Effector CD8-positive, alpha-beta T cell (primary cell): Measurements from ENCODE around the gene WFDC1.

ENCODE experiments used
- DNase-seq: peaks from one replicate; lab custom pipeline; 2025; lab: John Stamatoyannopoulos, UW

Gene WFDC1

DNA sequence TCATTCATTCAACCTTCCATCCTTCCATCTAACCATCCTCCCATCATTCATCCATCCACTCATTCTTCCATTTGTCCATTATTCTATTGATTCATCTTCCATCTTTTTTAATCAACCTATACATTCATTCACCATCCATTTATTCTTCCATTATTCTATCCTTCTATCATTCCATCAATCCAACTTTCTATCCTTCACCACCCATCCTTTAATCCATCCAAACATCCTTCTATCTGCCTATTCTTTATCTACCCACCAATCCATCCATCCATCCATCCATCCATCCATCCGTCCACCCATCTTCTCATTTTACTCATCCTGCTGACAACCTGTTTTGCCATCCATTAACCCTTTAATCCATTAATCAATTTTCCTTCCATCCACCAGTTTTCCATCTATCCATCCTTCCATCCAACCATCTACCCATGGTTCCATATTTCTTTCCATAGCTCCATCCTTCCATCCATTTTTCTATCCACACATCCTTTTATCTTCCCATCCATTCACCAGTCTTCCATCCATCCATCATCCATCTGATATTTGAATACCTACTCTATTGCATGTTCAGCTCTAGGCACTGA lies 21.8 kb upstream of the WFDC1 start:
- no peak for DNase-seq

GRCh38 chr16:84274515-84274914 lies 20.2 kb upstream of the WFDC1 start:
- no peak for DNase-seq

GRCh38 chr16:84275585-84276151 lies 19.0 kb upstream of the WFDC1 start:
- DNase-seq, result no peak

- DNase-seq, result peak; percentile 57
Observed at GRCh38 chr16:84277244-84277823, 17.3 kb upstream of the WFDC1 start.

GRCh38 chr16:84278333-84278732 lies 16.3 kb upstream of the WFDC1 start:
- no peak for DNase-seq

DNA sequence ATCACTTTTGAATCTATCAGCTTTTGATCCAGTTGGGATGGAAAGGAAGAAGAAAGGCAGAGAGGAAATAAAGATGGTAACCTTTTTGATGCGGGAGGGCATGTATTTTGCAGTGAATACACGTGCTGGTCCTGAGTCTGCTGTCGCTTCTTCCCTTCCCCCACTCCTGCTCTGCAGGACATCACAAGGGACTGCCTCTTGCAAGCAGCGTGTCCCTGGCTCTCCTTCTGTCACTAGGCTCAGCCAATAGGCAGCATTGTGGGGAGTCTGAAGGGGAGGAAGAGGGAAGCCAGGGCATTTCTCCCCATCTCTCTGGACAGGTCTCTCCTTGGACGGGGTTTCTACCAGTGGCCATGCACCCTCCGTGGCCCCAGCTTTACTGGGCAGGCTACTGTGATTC lies 15.7 kb upstream of the WFDC1 start:
- DNase-seq, result no peak

DNA sequence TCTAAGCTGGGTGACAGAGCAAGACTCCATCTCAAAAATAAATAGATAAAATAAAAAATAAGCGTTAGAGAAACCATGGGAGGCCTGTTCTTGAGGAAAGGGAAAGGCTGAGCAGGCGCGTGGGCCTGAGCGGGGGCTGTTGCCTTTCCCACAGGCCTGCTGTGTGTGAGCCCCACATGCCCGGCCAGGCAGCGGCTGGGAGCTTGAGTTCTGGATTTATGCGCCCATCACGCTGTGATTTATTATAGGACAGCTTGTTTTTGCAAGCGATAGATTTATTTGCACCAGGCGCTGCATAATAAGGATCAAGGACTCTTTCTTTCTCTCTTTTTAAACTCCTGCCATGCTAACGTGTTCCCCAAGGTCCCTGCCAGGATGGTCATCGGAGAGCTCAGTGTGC lies 14.8 kb upstream of the WFDC1 start:
- DNase-seq, result no peak

GRCh38 chr16:84281074-84281473 lies 13.6 kb upstream of the WFDC1 start:
- no peak for DNase-seq

- DNase-seq, result no peak
Observed at GRCh38 chr16:84282533-84282932, 12.1 kb upstream of the WFDC1 start.

GRCh38 chr16:84283314-84284153 lies 11.1 kb upstream of the WFDC1 start:
- no peak for DNase-seq

DNA sequence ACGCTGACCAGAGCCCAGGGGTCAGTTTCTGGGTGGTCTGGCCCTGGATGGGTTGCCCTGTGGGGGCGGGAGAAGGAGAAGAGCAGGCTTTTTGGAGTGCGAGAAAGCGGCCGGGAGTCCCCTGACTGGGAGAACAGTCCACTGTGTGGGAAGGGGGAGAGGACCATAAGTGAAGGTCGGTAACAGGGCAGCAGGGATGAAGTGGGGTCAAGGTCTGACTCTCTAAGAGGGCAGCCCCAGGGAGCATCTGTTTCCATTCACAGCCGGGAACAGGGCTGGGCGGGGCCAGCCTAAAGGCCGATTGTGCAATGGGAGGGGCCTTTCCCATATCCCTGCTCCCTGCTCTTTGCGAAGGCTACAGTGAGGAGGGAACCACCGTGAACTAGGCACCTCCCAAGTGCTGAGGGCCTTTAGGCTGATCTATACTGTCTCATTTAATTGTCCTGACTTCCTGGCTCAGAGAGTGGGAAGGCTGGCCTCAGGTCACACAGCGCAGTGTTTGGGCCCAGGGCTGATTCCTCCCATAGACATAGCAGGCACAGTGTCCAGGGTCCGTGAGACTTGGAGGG lies 10.4 kb upstream of the WFDC1 start:
- no peak for DNase-seq

DNA sequence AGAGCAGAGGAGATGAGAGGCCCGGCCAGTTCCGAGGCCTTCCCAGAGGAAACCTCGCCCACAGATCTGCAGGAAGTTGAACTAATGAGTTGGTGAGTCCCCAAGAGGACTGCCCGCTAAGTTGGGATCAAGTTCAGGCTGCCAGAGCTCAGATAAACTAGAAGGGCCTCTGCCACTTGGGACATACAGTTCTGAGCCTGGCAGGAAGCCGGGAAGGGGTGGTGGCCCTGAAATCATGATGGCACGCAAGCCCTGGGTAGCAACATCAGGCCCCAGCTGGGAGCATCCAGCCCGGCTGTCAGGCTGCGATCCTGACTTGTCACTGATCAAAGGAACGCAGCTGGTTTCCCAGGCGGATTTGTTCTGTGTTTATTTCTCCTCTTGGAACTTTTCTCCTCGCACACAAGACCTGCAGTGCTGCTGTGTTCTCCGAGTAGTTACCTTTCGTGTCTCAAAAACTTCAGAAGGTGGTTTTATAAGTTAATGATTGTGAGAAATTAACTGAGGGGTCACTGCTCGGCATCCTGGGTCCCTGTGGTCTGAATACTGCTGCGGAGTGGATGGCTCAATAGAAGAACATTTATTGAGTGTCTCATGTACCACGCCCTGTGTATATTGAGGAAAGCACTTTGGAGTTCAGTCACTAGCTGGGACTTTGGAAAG lies 8.0 kb upstream of the WFDC1 start:
- DNase-seq, result no peak

GRCh38 chr16:84288902-84289301 lies 5.8 kb upstream of the WFDC1 start:
- DNase-seq, result no peak

- DNase-seq, result no peak
Observed at GRCh38 chr16:84291226-84291625, 3.5 kb upstream of the WFDC1 start.

DNA sequence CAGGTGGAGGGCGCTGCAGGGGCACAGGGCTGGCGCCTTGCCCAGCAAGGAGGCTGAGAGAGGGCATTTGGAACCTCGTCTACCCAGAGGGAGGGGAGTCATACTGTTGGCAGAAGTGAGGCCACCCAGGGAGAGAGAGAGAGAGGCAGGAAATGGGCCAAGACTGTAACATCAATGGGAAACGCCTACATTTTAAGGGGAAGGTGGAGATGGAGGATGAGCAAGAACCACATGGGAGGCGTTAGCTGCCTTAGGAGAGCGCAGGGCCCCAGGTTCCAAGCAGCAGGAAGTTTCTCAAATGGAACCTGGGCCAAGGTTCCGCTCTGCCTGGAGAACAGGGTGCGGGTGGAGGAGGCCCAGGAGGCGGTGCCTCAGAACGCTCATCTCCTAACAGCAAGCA lies 2.7 kb upstream of the WFDC1 start:
- no peak for DNase-seq

DNA sequence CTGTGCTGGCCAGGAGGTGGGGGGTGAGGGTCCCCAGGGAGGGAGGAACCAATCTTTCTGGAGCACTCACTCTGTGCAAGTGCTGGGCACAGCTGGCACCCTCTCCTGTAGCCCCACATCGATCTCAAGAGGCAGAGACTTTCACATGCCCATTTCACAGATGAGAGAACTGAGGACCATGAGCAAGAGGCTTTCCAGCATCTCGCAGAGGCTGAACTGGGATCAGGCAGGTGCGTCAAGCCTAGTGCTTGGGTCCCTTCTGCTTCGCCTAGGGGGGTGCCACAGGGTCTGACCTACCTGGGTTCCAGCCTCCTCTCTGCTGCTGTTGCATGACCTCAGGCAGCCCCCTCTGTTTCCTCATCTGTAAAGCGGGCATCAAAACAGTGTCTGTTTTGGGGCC lies 1.3 kb upstream of the WFDC1 start:
- no peak for DNase-seq

- DNase-seq, result no peak
Observed at GRCh38 chr16:84294117-84294516, 561 bp upstream of the WFDC1 start.

DNA sequence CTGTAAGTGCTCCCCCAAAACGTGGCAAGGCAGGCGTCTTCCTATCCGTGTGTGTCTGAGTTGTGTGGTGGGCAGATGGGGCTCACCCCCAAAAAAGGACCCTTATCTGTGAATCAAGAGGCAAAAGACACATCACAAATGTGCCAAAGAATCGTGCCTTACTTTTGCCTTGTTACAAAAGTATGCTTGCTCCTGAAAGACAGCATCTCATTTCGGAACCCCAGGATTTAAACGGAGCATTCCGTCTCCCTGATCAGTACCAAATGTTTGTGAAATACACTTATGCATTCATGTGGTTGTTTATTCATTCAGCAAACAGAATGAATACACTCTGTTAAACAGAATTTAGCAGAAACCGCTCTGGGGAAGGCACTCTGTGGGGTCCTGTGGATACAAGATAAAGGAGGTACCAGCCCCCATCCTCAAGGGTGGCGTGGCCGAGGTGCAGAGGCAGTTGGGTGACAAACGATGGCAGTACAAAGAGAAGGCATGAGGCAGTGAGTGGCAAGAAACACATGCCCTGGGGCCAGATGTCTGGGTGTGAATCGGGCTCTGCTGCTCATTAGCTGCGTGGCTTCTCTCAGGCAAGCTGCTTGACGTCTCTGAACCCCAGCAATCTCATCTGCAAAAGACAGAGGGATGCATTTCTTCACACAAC lies 654 bp downstream of the WFDC1 start:
- DNase-seq, result no peak

DNA sequence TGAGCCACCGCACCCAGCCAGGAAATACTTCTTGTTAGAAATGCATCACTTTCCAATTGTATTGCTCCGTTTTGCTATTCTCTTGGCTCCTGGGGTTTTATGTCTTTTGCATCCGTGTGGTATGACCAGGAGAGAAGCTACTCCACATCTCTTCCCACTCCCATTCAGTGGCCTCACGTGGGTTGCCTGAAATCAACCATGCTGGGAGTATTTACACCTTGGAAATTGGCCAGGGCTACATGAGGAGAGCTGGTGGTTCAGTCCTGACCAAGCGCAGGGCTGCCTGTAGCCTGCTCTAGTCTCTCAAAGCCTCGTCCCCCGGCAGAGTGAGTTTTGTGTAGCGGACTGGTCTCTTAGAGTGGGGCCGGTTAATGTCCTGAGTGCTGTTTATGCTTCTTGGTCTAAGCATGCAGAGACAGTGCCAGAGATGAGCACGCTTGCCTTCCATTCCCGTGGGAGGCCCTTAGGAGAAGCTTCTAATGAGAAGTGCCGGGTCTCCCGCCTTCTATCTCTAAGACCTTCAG lies 3.8 kb downstream of the WFDC1 start:
- DNase-seq, result no peak

GRCh38 chr16:84299734-84300440 lies 5.2 kb downstream of the WFDC1 start:
- no peak for DNase-seq
